CD4-positive, alpha-beta T cell treated with Interleukin-21 for 1 hour (primary cell): Measurements from ENCODE around the gene TSSK3.

Experiments used
- DNase-seq: peaks from one replicate; pipeline ENCODE4 v3.0.0-alpha.2; 2020

Gene TSSK3

GRCh38 chr1:32362474-32363313, at the start of gene TSSK3, which contains the start of gene FAM229A:
Gene TSSK3, plus strand, starts transcription at chr1:32362539. Its CDS starts 163 bp downstream, at chr1:32362702.
Gene FAM229A, minus strand, starts transcription at chr1:32362485. Its CDS starts 394 bp downstream, at chr1:32362091.
- DNase-seq = no peak

- DNase-seq = no peak
Measured at GRCh38 chr1:32316903-32317277, 45.4 kb upstream of the TSSK3 start.

- DNase-seq = no peak
Measured at GRCh38 chr1:32318127-32318869, 44.0 kb upstream of the TSSK3 start.

GRCh38 chr1:32321712-32322291, 40.5 kb upstream of the TSSK3 start:
- DNase-seq = peak; percentile 58

GRCh38 chr1:32327204-32327603, 35.1 kb upstream of the TSSK3 start:
- DNase-seq = no peak

- no peak for DNase-seq
Measured at GRCh38 chr1:32329931-32330466, 32.3 kb upstream of the TSSK3 start.

- no peak for DNase-seq
Measured at GRCh38 chr1:32330558-32331151, 31.7 kb upstream of the TSSK3 start.

GRCh38 chr1:32331549-32331948, 30.8 kb upstream of the TSSK3 start:
- DNase-seq = no peak

GRCh38 chr1:32332290-32333079, 29.9 kb upstream of the TSSK3 start:
- DNase-seq = no peak

- DNase-seq = peak; percentile 10
Measured at GRCh38 chr1:32333251-32333963, 28.9 kb upstream of the TSSK3 start.

- DNase-seq = no peak
Measured at GRCh38 chr1:32334274-32334861, 28.0 kb upstream of the TSSK3 start.

- DNase-seq = peak; percentile 72
Measured at GRCh38 chr1:32334864-32335534, 27.3 kb upstream of the TSSK3 start.

- peak; percentile 10 for DNase-seq
Measured at GRCh38 chr1:32335535-32335789, 26.9 kb upstream of the TSSK3 start.

GRCh38 chr1:32335790-32336590, 26.3 kb upstream of the TSSK3 start, which contains the start of gene MARCKSL1:
Gene MARCKSL1, minus strand, starts transcription at chr1:32336233. Its CDS starts 200 bp downstream, at chr1:32336033.
- DNase-seq = peak; percentile 89

- no peak for DNase-seq
Measured at GRCh38 chr1:32336591-32336932, 25.8 kb upstream of the TSSK3 start.

- DNase-seq = peak; percentile 76
Measured at GRCh38 chr1:32336963-32337675, 25.2 kb upstream of the TSSK3 start.

GRCh38 chr1:32337855-32338636, 24.3 kb upstream of the TSSK3 start:
- DNase-seq = peak; percentile 40

GRCh38 chr1:32338637-32339145, 23.6 kb upstream of the TSSK3 start:
- no peak for DNase-seq
